OCI-LY1 (cell line): ENCODE data around the gene PRPS1L1.

Experiments used
- EZH2 ChIP-seq: fragments of 200-600 bp; sonication (generic), shearing (Covaris generic); IDR thresholded peaks from 2 replicates; pipeline ENCODE4 v1.8.0; 2017; ENCODE audit warnings: borderline replicate concordance, mixed run types, mild to moderate bottlenecking, antibody characterized with exemption, low read length, moderate library complexity, mixed read lengths
- TF ChIP-seq, protein P1 (sequence below): fragments of 200-600 bp; sonication (generic), shearing (Covaris generic); IDR thresholded peaks from 2 replicates; pipeline ENCODE4 v1.5.1; 2017; ENCODE audit warnings: mild to moderate bottlenecking, antibody characterized with exemption, low read length, moderate library complexity, mixed read lengths

DNA sequence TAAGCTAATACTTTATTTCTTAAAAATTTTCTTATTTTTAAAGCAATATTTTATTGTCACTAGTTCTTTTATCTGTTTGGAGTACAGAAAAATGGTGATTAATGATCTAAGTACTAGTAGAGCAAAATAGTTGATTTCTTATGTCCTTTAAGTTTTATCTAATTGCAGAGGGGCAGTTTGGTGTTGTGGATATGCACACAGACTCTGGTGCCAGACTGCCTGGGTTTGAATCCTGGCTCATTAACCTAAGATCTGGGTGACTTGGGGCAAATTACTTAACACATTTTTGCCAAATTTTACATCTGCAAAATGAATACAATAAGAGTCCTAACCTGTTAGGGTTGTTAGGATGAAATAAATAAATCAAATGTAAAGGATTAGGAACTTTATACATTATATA is 10.7 kb upstream of the PRPS1L1 start:
- TF ChIP-seq EZH2, result no peak
- TF ChIP-seq, protein P1, sequence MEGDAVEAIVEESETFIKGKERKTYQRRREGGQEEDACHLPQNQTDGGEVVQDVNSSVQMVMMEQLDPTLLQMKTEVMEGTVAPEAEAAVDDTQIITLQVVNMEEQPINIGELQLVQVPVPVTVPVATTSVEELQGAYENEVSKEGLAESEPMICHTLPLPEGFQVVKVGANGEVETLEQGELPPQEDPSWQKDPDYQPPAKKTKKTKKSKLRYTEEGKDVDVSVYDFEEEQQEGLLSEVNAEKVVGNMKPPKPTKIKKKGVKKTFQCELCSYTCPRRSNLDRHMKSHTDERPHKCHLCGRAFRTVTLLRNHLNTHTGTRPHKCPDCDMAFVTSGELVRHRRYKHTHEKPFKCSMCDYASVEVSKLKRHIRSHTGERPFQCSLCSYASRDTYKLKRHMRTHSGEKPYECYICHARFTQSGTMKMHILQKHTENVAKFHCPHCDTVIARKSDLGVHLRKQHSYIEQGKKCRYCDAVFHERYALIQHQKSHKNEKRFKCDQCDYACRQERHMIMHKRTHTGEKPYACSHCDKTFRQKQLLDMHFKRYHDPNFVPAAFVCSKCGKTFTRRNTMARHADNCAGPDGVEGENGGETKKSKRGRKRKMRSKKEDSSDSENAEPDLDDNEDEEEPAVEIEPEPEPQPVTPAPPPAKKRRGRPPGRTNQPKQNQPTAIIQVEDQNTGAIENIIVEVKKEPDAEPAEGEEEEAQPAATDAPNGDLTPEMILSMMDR, result no peak
